Neutrophil (primary cell): ENCODE measurements around the gene SEPHS2.
"Not testable (repeated sequence)": the region's sequence is repeated elsewhere in the genome, so short reads cannot be mapped to it uniquely, and the experiment has no call there.

Source experiments
- H3K27ac ChIP-seq: fragments of 200-600 bp; sonication (generic); 2 replicates; pipeline ENCODE4 v1.5.1; 2016; ENCODE audit warnings: mild to moderate bottlenecking, moderate library complexity
- H3K27me3 ChIP-seq: fragments of 200-600 bp; sonication (generic); 2 replicates; pipeline ENCODE4 v1.6.0; 2016; ENCODE audit warnings: mild to moderate bottlenecking
- H3K36me3 ChIP-seq: fragments of 200-600 bp; sonication (generic); 2 replicates; pipeline ENCODE4 v1.5.1; 2017
- H3K4me1 ChIP-seq, 2 experiments: fragments of 200-600 bp in 1 of 2; sonication (generic) in 1 of 2; 1 replicate in 1 of 2; 2 replicates in 1 of 2; pipeline versions ENCODE4 v1.5.1 to v1.6.1; 2013 to 2016; ENCODE audit warnings: low read depth in 1 of 2, low read length in 1 of 2, mild to moderate bottlenecking in 1 of 2, moderate library complexity in 1 of 2; ENCODE audit not compliant: control insufficient read depth in 1 of 2, insufficient read depth in 1 of 2
- H3K4me3 ChIP-seq, 2 experiments: fragments of 200-600 bp in 1 of 2; sonication (generic) in 1 of 2; 1 replicate in 1 of 2; 2 replicates in 1 of 2; pipeline ENCODE4 v1.5.1; 2013 to 2016; ENCODE audit warnings: low read depth in 1 of 2, low read length in 1 of 2, mild to moderate bottlenecking in 1 of 2, moderate library complexity in 1 of 2
- H3K9me3 ChIP-seq: fragments of 200-600 bp; sonication (generic); 2 replicates; pipeline ENCODE4 v1.5.1; 2016
- TF ChIP-seq, protein P1 (sequence below): fragments of 200-600 bp; sonication (generic); IDR thresholded peaks from 2 replicates; pipeline ENCODE4 v1.5.1; 2016; ENCODE audit warnings: antibody characterized with exemption

The SEPHS2 gene

DNA sequence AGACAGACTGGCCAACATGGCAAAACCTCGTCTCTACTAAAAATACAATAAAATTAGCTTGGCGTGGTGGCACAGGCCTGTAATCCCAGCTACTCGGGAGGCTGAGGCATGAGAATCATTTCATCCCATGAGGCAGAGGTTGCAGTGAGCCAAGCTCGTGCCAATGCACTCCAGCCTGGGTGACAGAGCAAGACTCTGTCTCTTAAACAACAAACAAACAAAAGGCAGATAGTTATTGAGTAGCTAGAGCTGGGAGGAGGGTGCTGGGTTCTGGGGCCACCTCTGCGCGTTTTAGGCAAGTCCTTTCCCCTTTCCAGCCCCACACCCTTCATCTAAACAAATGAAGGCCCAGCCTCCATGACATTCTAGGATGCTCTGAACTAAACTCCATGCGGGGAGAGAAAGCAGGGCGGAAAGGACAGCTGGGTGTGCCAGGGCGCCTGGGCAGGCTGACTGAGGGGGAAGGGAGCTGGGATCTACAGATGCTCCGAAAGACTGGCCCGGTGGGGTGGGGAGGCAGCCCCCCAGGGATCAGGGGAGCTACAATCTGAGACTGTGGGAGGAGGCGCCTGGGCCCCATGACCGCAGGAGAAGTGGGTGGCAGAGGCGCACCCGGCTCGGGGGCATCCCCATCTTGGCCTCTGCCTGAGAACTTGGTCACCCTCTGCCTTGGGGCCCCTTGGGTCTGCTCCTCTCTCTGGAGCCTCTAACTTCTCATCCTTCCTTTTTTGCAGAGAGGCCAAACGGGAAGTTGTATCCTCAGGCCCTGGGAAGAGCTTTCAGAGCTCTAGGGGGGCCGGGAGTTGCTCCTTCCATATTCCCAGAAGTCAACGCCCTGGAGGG, 27.8 kb upstream of the SEPHS2 start:
- Histone ChIP-seq H3K27me3 (no peaks in the 10 kb centered on the region), H3K27ac (peak overlapping the region; percentile 94), H3K36me3 (peaks cover 40% of the 10 kb centered on the region), H3K4me3 (peak overlapping the region; percentile 83 to 97), H3K9me3 (no peaks in the 10 kb centered on the region), H3K4me1 (peaks cover 65 to 67% of the 10 kb centered on the region in 2 experiments)
- TF ChIP-seq, protein P1, sequence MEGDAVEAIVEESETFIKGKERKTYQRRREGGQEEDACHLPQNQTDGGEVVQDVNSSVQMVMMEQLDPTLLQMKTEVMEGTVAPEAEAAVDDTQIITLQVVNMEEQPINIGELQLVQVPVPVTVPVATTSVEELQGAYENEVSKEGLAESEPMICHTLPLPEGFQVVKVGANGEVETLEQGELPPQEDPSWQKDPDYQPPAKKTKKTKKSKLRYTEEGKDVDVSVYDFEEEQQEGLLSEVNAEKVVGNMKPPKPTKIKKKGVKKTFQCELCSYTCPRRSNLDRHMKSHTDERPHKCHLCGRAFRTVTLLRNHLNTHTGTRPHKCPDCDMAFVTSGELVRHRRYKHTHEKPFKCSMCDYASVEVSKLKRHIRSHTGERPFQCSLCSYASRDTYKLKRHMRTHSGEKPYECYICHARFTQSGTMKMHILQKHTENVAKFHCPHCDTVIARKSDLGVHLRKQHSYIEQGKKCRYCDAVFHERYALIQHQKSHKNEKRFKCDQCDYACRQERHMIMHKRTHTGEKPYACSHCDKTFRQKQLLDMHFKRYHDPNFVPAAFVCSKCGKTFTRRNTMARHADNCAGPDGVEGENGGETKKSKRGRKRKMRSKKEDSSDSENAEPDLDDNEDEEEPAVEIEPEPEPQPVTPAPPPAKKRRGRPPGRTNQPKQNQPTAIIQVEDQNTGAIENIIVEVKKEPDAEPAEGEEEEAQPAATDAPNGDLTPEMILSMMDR = no peak

DNA sequence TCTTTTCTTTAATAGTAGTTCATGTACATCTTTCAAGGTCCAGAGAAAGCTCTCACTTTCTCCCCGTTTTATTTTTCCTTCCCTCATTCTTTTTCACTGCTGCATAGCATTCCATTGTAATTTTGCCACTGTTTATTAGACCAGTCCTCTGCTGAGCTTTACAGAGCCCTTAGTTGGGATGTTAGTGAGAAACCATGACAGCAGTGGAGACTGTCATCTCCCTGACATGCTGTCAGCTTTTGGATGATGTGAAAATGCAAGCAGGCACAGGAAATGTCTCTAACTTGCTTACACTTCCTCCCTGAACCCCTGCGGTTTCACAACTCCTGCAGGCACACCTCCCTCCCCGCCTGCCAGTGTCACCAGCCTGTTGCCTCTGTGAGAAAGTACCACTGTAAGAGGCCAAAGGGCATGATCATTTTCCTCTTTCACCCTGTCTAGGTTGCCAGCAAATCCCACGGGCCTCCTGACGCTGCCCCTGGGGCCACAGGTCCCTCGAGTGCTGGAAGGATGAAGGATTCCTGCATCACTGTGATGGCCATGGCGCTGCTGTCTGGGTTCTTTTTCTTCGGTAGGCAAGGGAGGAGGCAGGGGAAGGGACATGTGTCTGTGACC, 26.8 kb upstream of the SEPHS2 start, which contains the start of gene ITGAL:
TSS of gene ITGAL (plus strand) at position 415 of the 615 bp plus-strand sequence. CDS start at position 511, 96 bp downstream.
- Histone ChIP-seq H3K27ac (peak within 1 kb of the TSS; percentile 94), H3K27me3 (no peaks in the 10 kb centered on the region), H3K36me3 (peaks cover 34% of the 10 kb centered on the region), H3K4me3 (peak within 1 kb of the TSS; percentile 83 to 97), H3K4me1 (peaks cover 65 to 73% of the 10 kb centered on the region in 2 experiments), H3K9me3 (no peaks in the 10 kb centered on the region)
- TF ChIP-seq, protein P1 = peak; percentile 17

DNA sequence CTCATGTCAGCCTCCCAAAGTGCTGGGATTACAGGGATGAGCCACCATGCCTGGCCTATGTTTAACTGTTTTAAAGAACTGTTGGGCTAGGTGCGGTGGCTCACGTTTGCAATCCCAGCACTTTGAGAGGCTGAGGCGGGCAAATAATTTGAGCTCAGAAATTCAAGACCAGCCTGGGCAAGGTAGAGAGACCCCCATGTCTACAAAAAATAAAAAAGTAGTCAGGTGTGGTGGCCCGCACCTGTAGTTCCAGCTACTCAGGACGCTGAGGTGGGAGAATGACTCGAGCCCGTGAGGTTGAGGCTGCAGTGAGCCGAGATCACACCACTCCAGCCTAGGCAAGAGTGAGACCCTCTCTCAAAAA, 24.9 kb upstream of the SEPHS2 start:
- H3K4me1 ChIP-seq = peaks cover 65 to 73% of the 10 kb centered on the region in 2 experiments
- no peak overlapping the region for H3K4me3 ChIP-seq
- peak overlapping the region; percentile 94 for H3K27ac ChIP-seq
- peaks cover 16% of the 10 kb centered on the region for H3K36me3 ChIP-seq
- no peaks in the 10 kb centered on the region for H3K27me3 ChIP-seq
- TF ChIP-seq, protein P1 = no peak
- H3K9me3 ChIP-seq = no peaks in the 10 kb centered on the region

- peak overlapping the region; percentile 94 for H3K27ac ChIP-seq
- no peaks in the 10 kb centered on the region for H3K9me3 ChIP-seq
- TF ChIP-seq, protein P1 = no peak
- H3K36me3 ChIP-seq = peaks cover 12% of the 10 kb centered on the region
- peaks cover 63 to 70% of the 10 kb centered on the region in 2 experiments for H3K4me1 ChIP-seq
- no peaks in the 10 kb centered on the region for H3K27me3 ChIP-seq
- no peak overlapping the region for H3K4me3 ChIP-seq
Measured at GRCh38 chr16:30470170-30470512, 24.5 kb upstream of the SEPHS2 start.

- no peak overlapping the region for H3K4me3 ChIP-seq
- TF ChIP-seq, protein P1 = no peak
- H3K9me3 ChIP-seq = no peaks in the 10 kb centered on the region
- H3K4me1 ChIP-seq = peaks cover 23 to 31% of the 10 kb centered on the region in 2 experiments
- no peaks in the 10 kb centered on the region for H3K27me3 ChIP-seq
- no peak overlapping the region for H3K27ac ChIP-seq
- no peaks in the 10 kb centered on the region for H3K36me3 ChIP-seq
Measured at GRCh38 chr16:30464078-30464477, 18.4 kb upstream of the SEPHS2 start.

DNA sequence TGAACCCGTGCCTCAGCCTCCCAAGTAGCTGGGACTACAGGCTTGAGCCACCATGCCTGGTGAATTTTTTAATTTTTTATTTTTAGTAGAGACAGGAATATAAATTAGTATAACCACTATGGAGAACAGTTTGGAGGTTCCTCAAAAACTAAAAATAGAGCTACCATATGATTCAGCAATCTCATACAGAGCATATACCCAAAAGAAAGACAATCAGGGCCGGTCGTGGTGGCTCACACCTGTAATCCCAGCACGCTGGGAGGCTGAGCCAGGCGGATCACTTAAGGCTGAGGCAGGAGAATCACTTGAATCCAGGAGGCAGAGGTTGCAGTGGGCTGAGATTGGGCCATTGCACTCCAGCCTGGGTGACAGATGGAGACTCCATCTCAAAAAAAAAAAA, 15.8 kb upstream of the SEPHS2 start:
- Histone ChIP-seq H3K4me1 (peaks cover 25 to 28% of the 10 kb centered on the region in 2 experiments), H3K27ac (peak overlapping the region; percentile 37)
- H3K4me3 ChIP-seq, H3K9me3 ChIP-seq, H3K27me3 ChIP-seq, H3K36me3 ChIP-seq: not testable (repeated sequence)
